Stimulated activated CD4-positive, alpha-beta T cell treated with anti-CD3 and anti-CD28 coated beads, Interleukin-15, amount 100 ng/mL, for 1 hour (primary cell): ENCODE results near the gene TTLL6.
"Not testable (repeated sequence)": the region's sequence is repeated elsewhere in the genome, so short reads cannot be mapped to it uniquely, and the experiment has no call there.

Experiments used
- DNase-seq, 2 donors: peaks; one replicate each; pipeline ENCODE4 v3.0.0-alpha.2; 2020; ENCODE audit warnings: low read depth in 1 of 2, low spot score in 1 of 2

TTLL6 gene

DNA sequence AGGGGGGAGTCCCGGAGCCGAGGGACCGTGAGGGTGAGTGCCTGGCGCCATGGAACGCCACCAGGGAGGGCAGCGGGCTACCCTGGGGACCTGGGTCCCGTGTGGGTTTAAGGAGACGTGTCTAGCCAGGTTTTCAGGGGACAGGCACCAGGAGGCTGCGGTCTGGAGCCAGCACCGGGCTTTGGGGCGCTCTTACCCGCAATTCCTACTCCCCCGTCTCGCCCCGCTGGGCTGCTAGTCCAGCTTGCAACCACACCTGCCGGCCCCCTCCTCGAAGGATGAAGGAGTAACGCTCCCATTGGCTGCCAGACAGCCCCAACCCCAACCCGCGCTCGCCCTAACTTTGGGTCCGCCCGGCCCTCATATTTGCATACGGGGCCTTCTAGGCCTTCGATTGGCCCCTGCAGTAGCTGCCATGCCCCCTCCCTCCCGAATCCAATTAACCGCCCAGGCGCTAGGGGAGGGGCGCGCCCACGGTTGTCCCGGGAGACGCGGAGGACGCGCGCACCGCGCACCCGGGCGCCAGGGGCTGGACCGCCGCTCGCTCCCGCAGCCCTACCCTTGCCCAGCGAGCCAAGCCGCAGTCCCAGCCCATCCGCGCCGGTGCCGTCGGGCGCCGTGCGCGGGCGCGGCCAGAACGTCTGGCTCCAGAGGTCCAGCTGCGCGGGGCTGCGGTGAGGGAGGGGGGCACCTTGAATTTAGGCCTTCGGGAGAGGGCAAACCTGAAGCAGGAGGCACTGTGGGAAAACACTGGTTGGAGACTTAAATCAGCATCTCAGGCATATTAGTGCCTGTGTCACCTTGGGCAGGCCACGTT is at the start of gene TTLL6:
TTLL6 (minus strand) TSS at position 456 of the 817 bp plus-strand sequence; CDS start at position 299, 157 bp downstream.
- DNase-seq: peak; percentile 58 to 59

DNA sequence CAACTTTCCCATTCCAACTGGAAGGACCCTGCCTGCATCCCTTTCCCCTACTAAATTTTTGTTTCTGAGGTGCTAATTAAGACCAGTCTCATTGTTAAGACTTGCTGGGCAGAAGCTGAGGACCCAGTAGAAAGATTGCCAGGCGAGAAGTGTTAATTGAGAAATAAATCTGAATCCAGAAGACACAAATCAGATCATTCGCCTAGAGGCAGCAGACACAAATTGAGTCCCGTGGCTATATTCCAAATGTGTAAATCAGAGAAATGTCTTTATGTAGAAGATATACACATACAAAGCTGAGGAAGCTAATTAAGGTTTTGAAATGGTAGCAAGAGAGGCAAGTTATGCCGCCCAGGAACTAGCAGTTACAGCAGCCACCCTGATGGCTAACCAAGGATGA is 43.4 kb upstream of the TTLL6 start:
- DNase-seq: no peak

- DNase-seq: no peak
Observed at GRCh38 chr17:48860034-48860433, 43.0 kb upstream of the TTLL6 start.

DNA sequence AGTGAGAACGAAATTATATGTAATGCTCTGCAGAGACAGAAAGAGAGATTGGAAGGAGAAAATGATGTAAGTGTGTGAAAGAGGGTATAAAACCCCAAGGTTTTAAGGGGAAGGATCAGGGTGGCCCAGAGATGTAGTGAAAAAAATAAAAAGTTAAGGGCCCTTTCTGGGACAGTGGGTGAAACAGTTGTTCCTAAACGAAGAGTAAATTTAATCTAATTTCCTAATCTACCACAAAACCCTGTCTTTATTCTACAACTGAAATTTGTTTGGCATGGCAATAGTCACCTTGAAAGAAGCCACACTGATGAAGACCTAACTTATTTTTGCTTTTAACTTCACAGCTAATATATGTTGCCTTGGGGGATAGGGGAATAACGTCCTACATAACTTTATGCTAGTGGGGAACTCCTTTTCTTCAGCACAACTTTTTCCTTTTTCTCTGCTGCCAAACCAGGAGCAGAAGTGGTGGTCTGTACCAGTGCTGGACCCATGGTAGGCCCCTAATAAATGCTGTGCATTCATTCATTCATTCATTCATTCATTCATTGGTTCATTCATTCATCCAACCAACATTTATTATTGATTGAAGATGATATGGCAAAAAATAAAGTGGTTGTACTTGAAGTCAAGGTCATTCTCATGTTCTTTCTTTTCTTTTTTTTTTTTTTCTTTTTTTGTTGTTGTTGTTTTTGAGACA is 39.2 kb upstream of the TTLL6 start:
- no peak for DNase-seq

DNA sequence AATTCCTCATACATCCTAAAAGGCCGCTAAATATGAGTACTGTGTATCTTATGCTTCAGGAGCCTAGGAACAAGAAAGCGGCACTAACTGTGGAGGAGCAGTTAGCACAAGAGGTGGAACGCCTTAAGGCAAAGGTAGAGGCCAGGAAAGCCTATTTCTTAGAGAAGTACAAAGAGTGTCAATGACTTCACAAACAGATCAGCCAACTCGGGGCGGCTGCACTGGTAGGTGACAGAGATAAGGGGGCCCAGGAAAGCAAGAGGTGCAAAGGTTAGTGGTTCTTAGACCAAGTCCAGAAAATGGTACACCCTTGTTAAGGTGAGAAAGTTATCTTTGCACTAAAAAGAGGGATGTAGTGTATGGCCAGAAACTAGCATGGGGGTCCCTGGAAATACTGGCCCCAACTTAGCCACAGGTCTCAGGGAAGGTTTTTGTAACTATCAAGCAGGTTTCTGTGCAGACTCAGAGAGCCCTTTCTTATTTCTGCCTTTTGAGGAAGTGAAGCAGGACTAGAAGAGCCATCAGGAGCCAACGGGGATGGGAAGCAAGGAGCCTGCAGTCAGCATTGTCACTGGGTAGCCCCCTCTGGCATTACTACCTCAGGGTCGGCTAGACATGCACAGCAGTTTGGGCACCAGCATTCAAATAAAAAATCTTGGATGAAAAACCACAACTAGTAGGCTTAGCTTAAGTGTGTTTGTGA is 37.9 kb upstream of the TTLL6 start:
- DNase-seq: no peak

DNA sequence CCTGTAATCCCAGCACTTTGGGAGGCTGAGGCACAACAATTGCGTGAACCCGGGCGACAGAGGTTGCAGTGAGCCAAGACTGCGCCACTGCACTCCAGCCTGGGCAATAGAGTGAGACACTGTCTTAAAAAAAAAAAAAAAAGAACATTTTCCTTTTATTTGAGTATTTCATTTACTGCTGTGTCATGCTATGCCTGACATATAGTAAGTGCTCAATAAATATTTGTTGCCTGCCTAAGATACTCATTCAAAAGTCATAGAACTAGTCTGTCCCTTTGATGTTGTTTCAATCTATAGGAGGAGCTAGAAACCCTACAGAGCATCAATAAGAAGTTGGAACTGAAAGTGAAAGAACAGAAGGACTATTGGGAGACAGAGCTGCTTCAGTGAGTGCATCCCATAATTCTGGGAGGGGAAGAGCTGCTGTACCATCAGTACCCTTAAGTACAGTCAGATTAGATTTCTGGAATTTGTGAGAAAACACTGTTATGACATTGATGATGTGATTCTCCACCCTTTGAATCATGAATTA is 33.8 kb upstream of the TTLL6 start:
- DNase-seq: no peak

GRCh38 chr17:48843187-48843900 is 26.3 kb upstream of the TTLL6 start:
- DNase-seq: no peak

- DNase-seq: no peak
Observed at GRCh38 chr17:48842746-48843145, 25.7 kb upstream of the TTLL6 start.

GRCh38 chr17:48841395-48841831 is 24.4 kb upstream of the TTLL6 start:
- no peak for DNase-seq

DNA sequence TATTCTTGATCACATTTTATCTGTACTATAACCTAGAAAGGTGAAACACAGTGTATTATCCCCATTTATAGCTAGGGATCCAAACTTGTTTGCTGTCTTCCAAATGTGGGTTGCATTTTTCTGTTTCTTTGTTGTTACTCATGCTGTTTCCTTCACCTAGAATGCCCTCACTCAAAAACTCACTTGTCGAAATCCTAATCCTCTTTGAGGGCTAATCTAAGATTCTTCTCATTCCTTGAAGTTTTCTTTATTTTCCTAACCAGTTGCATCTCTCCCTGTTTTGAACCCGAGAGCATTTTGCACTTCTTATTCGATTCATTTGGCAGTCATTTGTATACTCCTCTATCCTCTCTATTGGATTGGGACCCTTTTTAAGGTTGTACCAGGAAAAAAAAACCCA is 23.4 kb upstream of the TTLL6 start:
- no peak for DNase-seq

DNA sequence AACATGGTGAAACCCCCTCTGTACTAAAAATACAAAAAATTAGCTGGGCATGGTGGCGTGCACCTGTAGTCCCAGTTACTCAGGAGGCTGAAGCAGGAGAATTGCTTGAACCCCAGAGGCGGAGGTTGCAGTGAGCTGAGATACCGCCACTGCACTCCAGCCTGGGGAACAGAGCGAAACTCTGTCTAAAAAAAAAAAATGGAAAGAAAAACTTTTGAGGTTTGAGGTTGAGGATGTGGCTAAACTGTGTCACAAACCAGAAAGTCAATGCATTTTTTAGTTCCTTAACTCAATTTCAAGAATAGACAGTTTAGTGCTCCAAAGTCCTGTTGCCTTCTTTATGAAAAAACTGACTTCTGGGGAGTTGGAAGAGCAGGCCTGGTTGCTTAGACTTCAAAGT is 20.4 kb upstream of the TTLL6 start:
- not testable (repeated sequence) for DNase-seq

DNA sequence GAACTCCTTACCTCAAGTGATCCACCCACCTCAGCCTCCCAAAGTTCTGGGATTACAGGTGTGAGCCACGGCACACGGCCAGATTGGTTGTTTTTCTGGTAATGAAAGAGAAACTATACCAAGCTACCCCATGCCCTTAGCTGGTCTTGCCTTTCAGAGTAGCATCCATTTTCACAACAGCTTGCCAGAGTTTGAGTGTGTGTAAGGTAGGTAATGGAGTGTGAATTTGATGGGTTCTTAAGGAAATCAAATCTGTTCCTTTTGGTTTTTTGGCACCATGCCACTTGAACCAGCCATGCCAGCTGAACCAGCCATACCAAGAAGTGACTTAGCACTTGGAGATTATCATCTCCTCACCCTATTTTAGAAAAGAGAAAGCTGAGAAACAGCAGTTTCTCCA is 18.9 kb upstream of the TTLL6 start:
- DNase-seq: no peak

GRCh38 chr17:48834973-48835372 is 17.9 kb upstream of the TTLL6 start:
- DNase-seq: no peak

DNA sequence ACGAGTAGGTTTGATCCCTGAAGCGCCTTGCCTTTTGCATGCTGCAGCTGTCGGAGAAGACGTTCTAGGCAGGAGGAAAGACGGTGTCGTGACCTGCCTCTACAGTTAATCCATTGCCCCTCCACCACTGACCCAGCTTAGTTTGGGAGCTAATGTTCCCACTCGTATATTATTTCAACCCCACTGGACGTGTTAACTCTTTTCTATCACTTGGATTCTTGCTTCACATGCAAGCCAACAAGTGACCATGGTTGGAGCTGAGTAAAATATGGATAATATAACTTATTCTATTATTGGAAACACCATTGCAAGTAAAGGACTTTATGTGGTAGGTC is 14.5 kb upstream of the TTLL6 start:
- DNase-seq: no peak

DNA sequence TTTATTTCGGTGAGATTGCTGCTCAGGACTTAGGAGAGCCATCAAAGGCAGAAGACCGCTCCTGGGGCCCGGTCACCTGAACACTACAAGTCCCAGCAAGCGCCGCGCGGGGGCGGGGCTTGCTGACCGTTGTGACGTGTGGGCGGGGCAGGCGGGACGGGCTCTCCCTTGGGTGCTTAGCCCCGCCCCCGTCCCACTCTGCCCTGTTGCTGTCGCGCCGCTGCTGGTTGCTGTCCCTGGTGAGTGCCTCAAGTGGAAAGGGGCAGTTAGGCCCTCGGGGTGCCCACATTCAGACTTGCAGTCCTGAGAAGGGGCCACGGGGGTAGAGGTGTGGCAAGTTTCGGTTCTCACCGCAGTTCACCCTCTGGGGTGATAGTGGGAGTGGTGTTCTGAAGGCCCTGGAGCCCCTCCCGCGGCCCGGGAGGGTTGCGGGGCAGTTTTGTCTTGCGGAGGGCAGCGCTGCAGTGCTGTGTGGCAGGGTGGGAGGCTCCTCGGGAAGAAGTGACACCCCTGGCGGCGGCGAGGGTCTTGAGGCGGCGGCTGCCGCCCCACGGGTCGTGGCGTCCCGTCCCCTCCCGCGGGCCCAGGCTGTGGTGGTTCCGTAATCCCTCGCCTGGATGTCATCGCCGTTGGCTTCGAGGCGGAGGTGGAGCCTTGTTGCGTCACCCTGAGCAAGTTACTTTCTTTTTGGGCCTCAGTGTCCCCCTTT is 14.0 kb upstream of the TTLL6 start, which contains the start of gene CALCOCO2:
CALCOCO2 (plus strand) TSS at position 196 of the 709 bp plus-strand sequence. CDS start 10,673 bp downstream, outside the sequence.
- DNase-seq: peak; percentile 72 to 76

- no peak for DNase-seq
Observed at GRCh38 chr17:48825446-48826381, 8.7 kb upstream of the TTLL6 start.

GRCh38 chr17:48820936-48821335 is 3.9 kb upstream of the TTLL6 start:
- DNase-seq: not testable (repeated sequence)

DNA sequence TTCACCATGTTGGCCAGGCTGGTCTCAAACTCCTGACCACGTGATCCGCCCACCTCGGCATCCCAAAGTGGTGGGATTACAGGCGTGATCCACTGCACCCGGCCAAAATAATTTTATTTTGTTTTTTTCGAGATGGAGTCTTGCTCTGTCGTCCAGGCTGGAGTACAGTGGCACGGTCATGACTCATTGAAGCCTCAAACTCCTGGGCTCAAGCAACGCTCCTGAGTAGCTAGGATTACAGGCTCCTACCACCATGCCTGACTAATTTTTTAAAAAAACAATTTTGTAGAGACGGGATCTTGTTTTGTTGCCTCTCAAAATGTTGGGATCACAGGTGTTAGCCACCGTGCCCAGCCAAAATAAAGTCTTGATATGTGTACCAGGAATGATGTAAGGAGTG is 2.4 kb upstream of the TTLL6 start:
- no peak for DNase-seq

DNA sequence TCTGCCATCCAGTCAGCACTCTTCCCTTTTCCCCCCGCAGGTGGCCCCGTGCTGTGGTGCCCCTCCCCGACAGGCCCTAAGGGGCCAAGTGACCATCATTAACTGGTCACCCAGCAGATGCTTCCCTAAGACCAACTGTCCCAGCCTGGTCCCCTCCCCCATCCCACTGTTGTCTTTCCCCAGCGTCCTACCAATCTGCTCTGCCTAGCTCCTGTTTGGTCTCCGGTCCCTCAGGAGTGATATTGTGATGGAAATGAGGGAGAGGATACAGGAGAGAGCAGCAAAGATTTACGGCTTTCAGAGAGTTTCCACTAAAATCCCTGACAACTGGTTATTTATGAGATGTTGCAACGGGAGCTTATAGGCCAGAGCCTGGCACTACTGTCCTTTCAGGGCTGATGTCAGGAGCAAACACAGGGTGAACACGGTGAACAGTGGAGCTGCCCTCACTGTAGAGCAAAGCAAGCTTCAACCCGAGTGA is 1.4 kb upstream of the TTLL6 start:
- no peak for DNase-seq
